ENCODE results near the gene BBOX1.

GRCh38 chr11:27081056-27081455, 40.4 kb downstream of the BBOX1 start:
- TF ChIP-seq GATA2 (IDR thresholded peaks at IDR 0.05; ENCODE audit: low read depth, low read length): no peak
- TF ChIP-seq GATA3 (IDR thresholded peaks at IDR 0.05; ENCODE audit: low read depth, low read length): no peak
